ENCODE results near the gene KDELR1. TPM values are rescaled to one million over a fixed set of nuclear protein-coding genes. Genes with fewer than 3 reads are reported as not detected.

Gene KDELR1
- total and polyA plus RNA-seq, 2 of the 13 experiments (the other 11 are each of a cell fraction or from before 2014, with no cell fraction given): 134 to 185 TPM

- peak; percentile 89 for TF ChIP-seq ZNF687 (CRISPR knock-in tag; IDR thresholded peaks at IDR 0.05)
- TF ChIP-seq MTF2 (CRISPR knock-in tag; IDR thresholded peaks at IDR 0.05; ENCODE audit: borderline replicate concordance): no peak
- TF ChIP-seq ZKSCAN5 (CRISPR knock-in tag; IDR thresholded peaks at IDR 0.05): no peak
- no peak for TF ChIP-seq GATA4 (IDR thresholded peaks at IDR 0.05; ENCODE audit: borderline replicate concordance, low read depth)
- TF ChIP-seq RNF219 (CRISPR knock-in tag; IDR thresholded peaks at IDR 0.05): no peak
- no peak; the same call in 1 of the 2 replicates for TF ChIP-seq SETDB1 (CRISPR knock-in tag; IDR thresholded peaks at IDR 0.05; ENCODE audit: borderline replicate concordance)
- TF ChIP-seq AGO2 (optimal IDR thresholded peaks at IDR 0.05; ENCODE audit: low read depth, low read length): peak; percentile 28
- TF ChIP-seq NFKBIZ (CRISPR knock-in tag; IDR thresholded peaks at IDR 0.05): no peak
- TF ChIP-seq ZNF670 (CRISPR knock-in tag; IDR thresholded peaks at IDR 0.05; ENCODE audit: borderline replicate concordance): no peak
- TF ChIP-seq CENPBD1 (CRISPR knock-in tag; IDR thresholded peaks at IDR 0.05; ENCODE audit: borderline replicate concordance, low read depth): no peak
- TF ChIP-seq ZBTB20 (CRISPR knock-in tag; IDR thresholded peaks at IDR 0.05; ENCODE audit: borderline replicate concordance, low read depth): 0 out of 2 replicates have a peak, but pooled peaks have one; percentile 37
- no peak for TF ChIP-seq ZBTB43 (CRISPR knock-in tag; conservative IDR thresholded peaks at IDR 0.05)
- TF ChIP-seq GTF3A (CRISPR knock-in tag; conservative IDR thresholded peaks at IDR 0.05): no peak
- no peak for TF ChIP-seq ZNF619 (CRISPR knock-in tag; IDR thresholded peaks at IDR 0.05)
- no peak for TF ChIP-seq RAD21 (CRISPR knock-in tag; IDR thresholded peaks at IDR 0.05)
- no peak for TF ChIP-seq KAT2B (IDR thresholded peaks at IDR 0.05; ENCODE audit: borderline replicate concordance, low read depth, low read length)
- peak; percentile 82 for TF ChIP-seq GABPB1 (CRISPR knock-in tag; IDR thresholded peaks at IDR 0.05)
- 0 out of 2 replicates have a peak, but pooled peaks have one; percentile 25 for TF ChIP-seq TOPORS (CRISPR knock-in tag; IDR thresholded peaks at IDR 0.05)
- TF ChIP-seq HNRNPH1 (optimal IDR thresholded peaks at IDR 0.05; ENCODE audit: low read depth, low read length): no peak
- no peak for TF ChIP-seq NFE2L2 (IDR thresholded peaks at IDR 0.05; ENCODE audit: low read length)
- no peak for TF ChIP-seq GTF2F1 (IDR thresholded peaks at IDR 0.05; ENCODE audit: low read length)
- no peak for TF ChIP-seq PTBP1 (IDR thresholded peaks at IDR 0.05; ENCODE audit: low read depth, low read length, poor library complexity, severe bottlenecking)
- no peak for TF ChIP-seq ZNF850 (CRISPR knock-in tag; conservative IDR thresholded peaks at IDR 0.05)
Observed at GRCh38 chr19:48363810-48364597, 27.3 kb downstream of the KDELR1 start, which contains the start of the genes SYNGR4 and TMEM143 (continued).

Data from HepG2 (cell line).